Activated CD8-positive, alpha-beta memory T cell treated with anti-CD3 and anti-CD28 coated beads, Interleukin-2, amount 50 U/mL, for 1 hour (primary cell): Measurements from ENCODE around the gene ASCC2.
"Not testable (repeated sequence)": the region's sequence is repeated elsewhere in the genome, so short reads cannot be mapped to it uniquely, and the experiment has no call there.

Experiments used
- DNase-seq: peaks from one replicate; pipeline ENCODE4 v3.0.0-alpha.2; 2020; ENCODE audit errors: extremely low read depth

Gene ASCC2

DNA sequence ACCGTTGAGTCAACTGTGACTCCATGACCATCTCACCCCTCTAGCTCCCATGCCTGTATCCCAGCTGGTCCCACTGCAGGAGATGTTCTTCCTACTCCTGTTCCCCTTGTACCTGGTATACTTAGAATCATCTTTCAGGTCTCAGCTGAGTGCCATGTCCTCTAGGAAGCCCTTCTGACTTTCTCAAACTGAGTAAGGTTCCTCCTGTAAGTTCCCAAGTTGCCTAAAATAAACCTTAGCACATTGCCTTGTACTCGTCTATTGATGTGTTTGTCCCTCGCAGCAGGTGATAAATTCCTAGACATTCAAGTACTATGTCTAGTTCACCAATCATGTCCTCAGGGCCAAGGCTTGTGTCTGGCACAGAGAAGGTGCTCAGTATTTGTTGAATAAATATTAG is 18.4 kb upstream of the ASCC2 start:
- no peak for DNase-seq

DNA sequence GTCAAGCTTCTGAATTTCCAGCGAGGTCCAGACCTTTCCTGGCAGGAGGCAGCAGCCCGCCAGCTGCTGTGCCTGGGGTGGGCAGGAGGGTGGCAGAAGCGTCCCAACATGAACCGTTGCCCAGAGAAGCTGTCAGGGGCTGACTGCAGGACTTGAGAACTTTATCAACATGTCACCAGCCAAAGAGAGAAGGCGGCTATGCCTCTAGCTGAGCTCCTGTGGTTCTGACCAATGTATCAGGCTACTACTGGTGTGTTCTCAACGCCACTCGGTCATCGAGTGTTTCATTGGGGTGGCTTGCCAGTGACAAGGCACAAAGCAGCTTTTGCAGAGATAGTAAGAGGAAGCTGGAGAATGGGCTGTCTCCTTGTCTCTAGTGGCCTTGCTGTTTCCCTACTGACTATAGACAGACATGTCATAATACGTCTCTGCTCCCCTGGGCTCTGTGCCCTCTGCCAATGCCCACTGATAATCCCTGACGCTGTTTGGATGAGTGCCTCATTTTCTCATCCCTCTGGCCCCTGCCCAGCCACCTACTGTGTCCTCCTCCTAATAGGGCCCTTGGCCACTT is 17.6 kb upstream of the ASCC2 start:
- DNase-seq = no peak

GRCh38 chr22:29854432-29854831 is 16.4 kb upstream of the ASCC2 start:
- DNase-seq = no peak

GRCh38 chr22:29848111-29848510 is 10.0 kb upstream of the ASCC2 start:
- DNase-seq = no peak

DNA sequence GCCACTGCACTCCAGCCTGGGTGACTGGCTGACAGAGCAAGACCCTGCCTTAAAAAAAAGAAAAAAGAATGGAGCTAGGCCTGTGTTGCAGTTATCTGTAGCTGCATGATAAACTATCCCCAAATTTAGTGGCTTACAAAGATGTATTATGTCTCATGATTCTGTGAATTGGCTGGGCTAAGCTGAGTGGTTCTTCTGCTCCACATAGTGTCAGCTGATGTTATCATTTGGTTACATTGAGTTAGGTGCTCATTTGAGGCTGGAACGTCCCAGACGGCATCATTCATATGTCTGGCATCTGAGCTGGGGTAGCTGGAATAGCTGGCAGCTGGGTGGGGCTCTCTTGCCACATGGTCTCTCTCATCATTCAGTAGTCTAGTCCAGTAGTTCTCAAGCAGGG is 8.2 kb upstream of the ASCC2 start:
- DNase-seq = no peak

DNA sequence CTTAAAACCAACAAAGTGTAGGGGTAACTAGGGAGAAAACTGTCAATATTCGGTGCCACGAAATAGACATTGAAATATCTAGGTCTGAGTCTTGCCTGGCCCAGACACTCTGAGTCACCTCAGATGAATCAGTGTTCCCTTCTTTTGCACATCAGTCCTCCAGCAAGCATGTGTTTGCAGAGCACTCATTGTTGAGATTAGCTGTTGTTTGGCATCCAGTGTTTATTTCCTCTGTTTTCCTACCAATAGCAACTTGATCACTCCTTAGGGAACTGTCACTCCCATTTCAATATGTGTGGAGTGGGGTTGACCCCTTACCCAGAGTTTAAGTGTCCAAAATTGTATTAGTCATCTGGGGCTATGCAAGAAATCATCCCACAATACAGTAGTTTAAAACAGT is 4.7 kb upstream of the ASCC2 start:
- no peak for DNase-seq

DNA sequence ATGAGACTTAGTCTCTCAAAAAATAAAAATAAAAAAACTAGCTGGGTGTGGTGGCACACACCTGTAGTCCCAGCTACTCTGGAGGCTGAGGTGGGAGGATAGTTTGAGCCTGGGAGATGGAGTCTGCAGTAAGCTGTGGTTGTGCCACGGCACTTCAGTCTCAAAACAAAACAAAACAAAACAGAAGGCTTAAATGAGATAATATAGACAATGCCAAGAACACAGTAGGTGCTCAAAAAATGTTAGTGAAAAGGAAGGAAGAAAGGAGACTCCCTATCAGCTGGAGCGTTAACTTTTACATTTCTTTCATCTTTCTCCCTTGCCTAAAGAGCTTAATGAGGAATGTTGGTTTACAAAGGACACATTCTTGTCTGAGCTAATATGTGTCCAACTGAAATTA is 4.1 kb upstream of the ASCC2 start:
- DNase-seq = no peak

DNA sequence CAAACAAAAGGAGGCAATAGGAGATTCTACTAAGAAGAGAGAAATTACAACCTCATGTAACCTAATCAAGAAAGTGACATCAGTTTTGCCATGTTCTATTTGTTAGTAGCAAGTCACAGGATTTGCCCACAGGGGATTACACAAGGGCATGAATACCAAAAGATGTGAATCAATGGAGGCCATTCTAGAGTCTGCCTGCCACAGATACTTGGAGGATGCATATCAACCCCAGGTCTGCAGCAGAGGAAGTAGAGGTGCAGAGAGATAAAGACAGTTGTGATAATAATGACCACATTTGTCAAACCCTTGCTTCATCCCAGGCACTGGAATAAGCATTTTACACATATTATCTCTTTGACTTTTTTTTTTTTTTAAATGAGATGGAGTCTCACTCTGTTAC is 2.4 kb upstream of the ASCC2 start:
- no peak for DNase-seq

GRCh38 chr22:29839039-29839438 is 965 bp upstream of the ASCC2 start:
- no peak for DNase-seq

DNA sequence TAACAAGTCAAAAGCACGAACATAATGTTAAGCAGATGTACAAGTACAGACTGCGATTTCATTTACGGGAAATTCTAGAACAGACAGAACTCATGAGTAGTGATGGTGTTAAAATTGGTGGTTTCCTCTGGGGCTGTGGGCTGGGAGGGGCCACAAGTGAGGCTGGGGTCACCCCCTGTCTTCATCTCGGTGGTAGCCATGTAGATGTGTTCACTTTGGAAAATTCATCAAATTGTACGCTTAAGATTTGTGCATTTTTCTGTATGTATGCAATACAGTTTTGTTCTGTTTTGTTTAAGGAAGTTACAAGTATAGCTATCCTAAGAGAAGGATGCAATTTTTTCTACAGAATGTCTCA is 504 bp upstream of the ASCC2 start:
- DNase-seq = no peak

- not testable (repeated sequence) for DNase-seq
These were observed 1.2 kb downstream of the ASCC2 start for GRCh38 chr22:29836791-29837370.

GRCh38 chr22:29834046-29834445 is 4.0 kb downstream of the ASCC2 start:
- DNase-seq = no peak

GRCh38 chr22:29833392-29833965 is 4.6 kb downstream of the ASCC2 start:
- no peak for DNase-seq

GRCh38 chr22:29831958-29832357 is 6.1 kb downstream of the ASCC2 start:
- DNase-seq = no peak

- DNase-seq = no peak
These were observed 6.7 kb downstream of the ASCC2 start for GRCh38 chr22:29831186-29831921.

DNA sequence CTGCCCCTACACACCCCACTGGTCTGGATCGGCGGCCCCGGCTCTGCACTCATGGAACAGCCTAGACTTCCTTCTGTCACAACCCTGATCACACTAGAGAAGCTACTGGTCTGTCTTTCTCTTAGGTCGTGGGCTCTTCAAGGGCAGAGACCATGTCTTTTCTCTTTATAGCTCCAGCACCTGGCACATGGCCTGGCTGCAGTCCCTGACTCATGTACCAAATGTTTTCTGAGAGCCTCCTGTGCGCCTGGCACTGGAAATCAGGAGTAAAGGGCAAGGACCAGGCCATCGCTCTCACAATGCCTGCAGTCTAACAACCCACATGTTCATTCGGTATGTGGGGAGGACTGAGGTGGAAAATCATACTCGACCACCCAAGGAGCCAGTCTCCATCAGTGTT is 7.5 kb downstream of the ASCC2 start:
- no peak for DNase-seq

GRCh38 chr22:29827726-29828125 is 10.3 kb downstream of the ASCC2 start:
- not testable (repeated sequence) for DNase-seq

DNA sequence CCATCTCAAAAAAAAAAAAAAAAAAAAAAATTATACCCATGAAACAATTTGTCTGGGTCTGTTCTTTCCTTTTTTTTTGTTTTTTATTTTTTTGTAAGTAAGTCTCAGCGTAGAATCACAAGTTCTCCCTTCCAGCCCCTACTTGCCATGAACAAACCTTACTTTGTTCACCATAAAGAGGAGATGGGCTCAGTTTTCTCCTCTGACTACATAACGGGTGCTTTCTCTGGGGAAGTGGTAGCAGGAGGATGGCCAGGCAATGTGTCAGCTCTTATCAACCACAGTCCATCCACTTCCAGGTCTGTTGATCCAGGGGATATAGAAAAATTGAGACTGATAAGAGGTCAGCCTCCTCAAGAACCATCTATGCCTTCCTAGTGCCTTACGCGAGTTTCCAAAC is 11.0 kb downstream of the ASCC2 start:
- DNase-seq = no peak

DNA sequence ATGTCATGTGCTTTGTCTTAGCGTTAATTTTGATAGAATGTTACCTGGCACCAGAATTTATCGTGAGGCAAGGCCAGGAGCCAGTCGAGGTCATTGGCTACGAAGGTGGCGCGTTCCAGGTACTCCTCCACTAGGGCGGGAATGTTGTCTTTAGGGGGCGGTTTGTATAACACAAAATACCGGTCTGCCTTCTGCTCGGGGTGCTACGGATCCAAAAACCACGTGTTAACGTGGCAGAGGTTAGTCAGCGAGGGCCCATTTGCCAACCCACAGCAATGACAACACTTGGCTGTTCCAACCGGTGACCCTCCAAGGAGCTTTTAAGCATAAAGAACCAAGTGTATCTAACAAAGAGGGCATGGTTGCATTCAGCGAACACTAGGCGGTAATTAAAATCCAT is 12.5 kb downstream of the ASCC2 start:
- DNase-seq = no peak

- DNase-seq = no peak
These were observed 13.4 kb downstream of the ASCC2 start for GRCh38 chr22:29824677-29825076.

DNA sequence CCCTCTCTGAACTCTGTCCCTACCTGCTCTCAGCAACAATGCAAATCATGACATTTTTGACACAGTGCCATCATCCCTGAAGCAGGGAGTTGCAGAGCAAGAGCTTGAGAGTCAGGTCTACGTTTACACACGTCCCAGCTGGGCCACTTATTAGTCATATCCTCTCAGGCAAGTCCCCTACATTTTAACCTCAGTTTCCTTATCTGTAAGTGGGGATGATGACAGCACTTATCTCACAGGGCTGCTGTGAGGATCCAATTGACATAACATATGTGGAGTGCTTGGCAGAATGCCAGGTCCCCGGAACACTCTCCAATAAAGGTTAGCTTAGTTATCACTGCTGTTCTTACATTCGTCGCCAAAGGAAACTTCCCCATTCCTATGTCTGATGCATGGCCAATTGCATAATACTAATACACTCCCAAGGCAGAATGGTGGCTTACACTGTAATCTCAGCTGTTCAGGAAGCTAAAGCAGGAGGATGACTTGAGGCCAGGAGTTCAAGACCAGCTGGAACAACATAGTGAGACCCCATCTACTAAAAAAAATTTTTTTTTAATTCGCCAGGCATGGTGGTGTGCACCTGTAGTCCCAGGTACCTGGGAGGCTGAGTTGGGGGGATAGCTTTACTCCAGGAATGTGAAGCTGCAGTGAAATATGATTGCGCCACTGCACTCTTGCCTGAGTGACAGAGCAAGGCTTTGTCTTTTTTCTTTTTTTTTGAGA is 16.6 kb downstream of the ASCC2 start:
- DNase-seq = no peak

DNA sequence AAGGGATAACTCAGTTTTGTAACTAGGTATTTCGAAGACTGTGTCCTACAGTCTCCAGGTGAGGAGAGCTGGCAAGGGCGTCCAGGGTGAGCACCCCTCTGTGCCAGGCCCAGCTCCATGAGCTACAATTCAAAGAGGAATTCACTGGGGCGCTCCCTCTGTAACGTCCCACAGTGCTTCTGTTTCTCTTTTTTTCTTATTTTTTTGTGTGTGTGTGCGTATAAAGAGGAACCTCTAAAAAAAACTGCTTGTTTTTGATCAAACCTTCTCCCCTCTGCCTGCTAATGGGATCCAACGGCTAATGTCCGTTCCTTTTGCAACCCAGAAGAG is 17.1 kb downstream of the ASCC2 start:
- DNase-seq = no peak

DNA sequence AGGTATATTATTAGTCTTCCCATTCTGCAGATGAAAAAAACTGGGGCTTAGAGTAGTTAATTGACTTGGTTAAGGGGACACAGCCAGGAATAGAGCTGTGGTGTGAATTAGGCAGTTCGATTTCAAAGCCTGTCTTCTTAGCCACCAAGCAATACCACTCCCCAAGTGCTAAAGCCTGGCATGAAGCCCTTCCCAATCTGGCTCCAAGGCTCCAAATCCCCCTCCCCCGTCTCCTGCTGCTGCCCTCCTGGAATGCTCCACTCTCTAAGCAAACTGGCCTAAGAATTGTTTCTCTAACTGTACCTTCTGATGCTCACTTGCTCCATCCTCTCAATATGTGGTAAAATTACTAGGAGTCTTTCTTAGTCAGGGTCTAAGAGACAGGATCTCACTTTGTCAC is 18.6 kb downstream of the ASCC2 start:
- no peak for DNase-seq
